ENCODE data around the gene CDC6.

- no peak for TF ChIP-seq EZH2phosphoT487 (IDR thresholded peaks at IDR 0.05; ENCODE audit: insufficient read depth, low read depth)
- TF ChIP-seq EZH2 (IDR thresholded peaks at IDR 0.05; ENCODE audit: insufficient read depth, poor library complexity, severe bottlenecking): no peak
These were observed 28.2 kb downstream of the CDC6 start for GRCh38 chr17:40315678-40316570.

Measured in GM23248 (cell line).